Upper lobe of left lung (tissue), 6 donors: ENCODE data around the gene VMAC. TPM values are rescaled to one million over a fixed set of nuclear protein-coding genes. Genes with fewer than 3 reads are reported as not detected.
A peak's percentile ranks its signal among the peaks of the same experiment; 100 is the strongest.

Experiments
- ATAC-seq, 2 donors: fragments of 200-7000 bp; cut with Tn5 transposase; one replicate each; pipeline ENCODE4 v1.9.1; 2022; ENCODE audit warnings: mild to moderate bottlenecking in 2 of 2, moderate library complexity in 2 of 2; ENCODE audit not compliant: low FRiP score in 2 of 2
- DNase-seq, 2 donors: peaks; one replicate each; pipeline ENCODE4 v3.0.0-alpha.2; 2019 to 2020
- H3K27ac ChIP-seq, 4 donors: fragments of 200-600 bp; sonication (generic); one replicate each; pipeline ENCODE4 v1.5.1; 2016 to 2019
- H3K27me3 ChIP-seq, 4 donors: fragments of 200-600 bp; sonication (generic); one replicate each; pipeline ENCODE4 v1.5.1; 2017 to 2019
- H3K36me3 ChIP-seq, 4 donors: fragments of 200-600 bp; sonication (generic); one replicate each; pipeline ENCODE4 v1.5.1; 2016 to 2019
- H3K4me1 ChIP-seq, 4 donors: fragments of 200-600 bp; sonication (generic); one replicate each; pipeline ENCODE4 v1.5.1; 2018 to 2019
- H3K4me3 ChIP-seq, 4 donors: fragments of 200-600 bp; sonication (generic); one replicate each; pipeline ENCODE4 v1.5.1; 2017 to 2019; ENCODE audit warnings: mild to moderate bottlenecking in 2 of 4, moderate library complexity in 1 of 4
- H3K9me3 ChIP-seq, 4 donors: fragments of 200-600 bp; sonication (generic); one replicate each; pipeline ENCODE4 v1.5.1; 2018 to 2019
- CTCF ChIP-seq, 6 experiments: fragments of 450-650 bp in 4 of 6; fragments of 200-600 bp in 2 of 6; sonication (generic) in 2 of 6; IDR thresholded peaks; one replicate each; pipeline ENCODE4 v1.5.1; 2016 to 2019; ENCODE audit warnings: antibody characterized with exemption in 6 of 6
- EP300 ChIP-seq, 4 donors: sonication (generic); formaldehyde crosslinking; IDR thresholded peaks; one replicate each; pipeline ENCODE4 v1.5.1; 2017; ENCODE audit warnings: antibody characterized with exemption in 4 of 4, control low read depth in 2 of 4
- POLR2A ChIP-seq, 4 donors: fragments of 450-650 bp; IDR thresholded peaks; one replicate each; pipeline ENCODE4 v1.5.1; 2016 to 2017; ENCODE audit warnings: antibody characterized with exemption in 4 of 4, mild to moderate bottlenecking in 2 of 4
- POLR2AphosphoS5 ChIP-seq, 2 donors: sonication (generic); formaldehyde crosslinking; IDR thresholded peaks; one replicate each; pipeline ENCODE4 v1.5.1; 2017; ENCODE audit warnings: antibody characterized with exemption in 2 of 2
- WGBS, 2 donors: methylation state at CpG; one replicate each; pipeline ENCODE4 v1.1.5; 2017 to 2018; 5-methylcytosine and 5-hydroxymethylcytosine counted together
- total RNA-seq, 6 donors: library from RNA; depleted of rRNA in 4 of 6; stranded (reverse); fragments of >200 nt in 4 of 6; gene quantifications; one replicate each; pipeline versions ENCODE4 v1.1.0 to v1.2.1, GENCODE V29; 2016 to 2021
- donor health status: DM: no; HTN: no; CAD: no; lungs with moderate emphysema.
- donor health status: DM: no; HTN: yes; CAD: no; lungs with severe emphysema.

The VMAC gene
- total RNA-seq, 6 donors from 2014 or later: 4.1 to 38.8 (median 9.3) TPM

- no peak for TF ChIP-seq POLR2AphosphoS5 (IDR thresholded peaks at IDR 0.05)
- peaks cover 6 to 24% (median 20%) of the 10 kb centered on the region in 4 donors for H3K4me1 ChIP-seq
- ATAC-seq: no peak
These were observed 6.7 kb downstream of the VMAC start for GRCh38 chr19:5911366-5911765.

DNA sequence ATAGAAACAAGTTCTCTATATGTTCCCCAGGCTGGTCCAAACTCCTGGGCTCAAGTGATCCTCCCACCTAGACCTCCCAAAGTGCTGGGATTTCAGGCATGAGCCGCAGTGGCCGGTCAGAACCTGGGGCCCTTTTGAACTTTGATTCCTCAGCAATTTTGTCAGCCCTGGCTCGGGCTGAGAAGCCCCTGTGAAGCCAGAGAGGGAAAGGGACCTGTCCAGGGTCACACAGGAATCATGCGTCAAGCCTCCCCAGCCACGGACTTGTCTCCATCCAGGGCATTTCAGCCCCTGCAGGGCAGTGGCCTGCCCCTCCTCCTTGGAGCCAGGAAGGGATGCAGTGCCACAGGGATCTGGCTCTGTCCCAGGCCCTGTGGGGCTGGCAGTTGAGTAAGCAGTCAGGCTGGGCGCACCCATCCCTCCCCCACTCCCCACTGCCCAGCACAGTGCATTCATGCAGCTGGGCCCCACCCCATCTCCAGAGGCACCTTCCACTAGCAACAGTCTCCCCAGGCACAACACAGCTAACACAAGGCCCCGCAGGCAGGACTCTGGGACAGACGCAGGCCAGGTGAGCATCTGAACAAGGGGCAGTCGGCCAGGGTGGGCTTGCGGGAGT lies 9.2 kb downstream of the VMAC start, which contains the start of gene CAPS:
TSS of gene CAPS (plus strand) at position 516 of the 619 bp plus-strand sequence. CDS start 153 bp downstream, outside the sequence.
- no peaks in the 10 kb centered on the region for H3K27me3 ChIP-seq
- peaks cover 6 to 22% (median 20%) of the 10 kb centered on the region in 4 donors for H3K4me1 ChIP-seq
- 70% methylated on average over 10 of the region's 10 CpGs; no CpG with 5 or more reads in 1 of the 2 donors for WGBS, 2 donors
- ATAC-seq: peak; percentile 65 to 84
- H3K27ac ChIP-seq: peak within 1 kb of the TSS; percentile 23 to 63 (median 53)
- H3K4me3 ChIP-seq: peak within 1 kb of the TSS in 3 of 4 donors; percentile 11 to 17 (median 11)
- H3K9me3 ChIP-seq: no peaks in the 10 kb centered on the region
- TF ChIP-seq CTCF (IDR thresholded peaks at IDR 0.05) (no peak), POLR2AphosphoS5 (IDR thresholded peaks at IDR 0.05) (peak; percentile 17 to 29), POLR2A (IDR thresholded peaks at IDR 0.05) (peak in 1 of 4 donors; percentile 42), EP300 (IDR thresholded peaks at IDR 0.05) (no peak)
- peak; percentile 56 to 89 for DNase-seq
- H3K36me3 ChIP-seq: peaks cover 4 to 69% (median 47%) of the 10 kb centered on the region in 4 donors

More at GRCh38 chr19:5911366-5911765, 6.7 kb downstream of the VMAC start:
- Histone ChIP-seq H3K27me3 (no peaks in the 10 kb centered on the region), H3K4me3 (no peak overlapping the region), H3K27ac (no peak overlapping the region), H3K9me3 (no peaks in the 10 kb centered on the region), H3K36me3 (peaks cover 4 to 47% (median 24%) of the 10 kb centered on the region in 4 donors)
- WGBS, 2 donors: 79 to 85% methylated on average over 1 of the region's 1 CpG
- DNase-seq: no peak

DNA sequence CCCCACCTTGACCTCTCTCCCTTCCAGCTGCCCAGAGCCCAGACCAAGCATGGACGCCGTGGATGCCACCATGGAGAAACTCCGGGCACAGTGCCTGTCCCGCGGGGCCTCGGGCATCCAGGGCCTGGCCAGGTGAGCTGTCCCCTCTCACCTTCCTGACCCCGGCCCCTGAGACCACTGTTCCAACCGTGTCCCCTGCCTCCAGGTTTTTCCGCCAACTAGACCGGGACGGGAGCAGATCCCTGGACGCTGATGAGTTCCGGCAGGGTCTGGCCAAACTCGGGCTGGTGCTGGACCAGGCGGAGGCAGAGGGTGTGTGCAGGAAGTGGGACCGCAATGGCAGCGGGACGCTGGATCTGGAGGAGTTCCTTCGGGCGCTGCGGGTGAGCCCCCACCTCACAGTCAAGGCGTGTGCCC lies 9.7 kb downstream of the VMAC start:
- H3K36me3 ChIP-seq: peaks cover 0 to 69% (median 50%) of the 10 kb centered on the region in 4 donors
- DNase-seq: peak in 1 of 2 donors; percentile 69
- WGBS, 2 donors: 80 to 90% methylated on average over 2 to 16 of the region's 22 CpGs
- H3K27me3 ChIP-seq: no peaks in the 10 kb centered on the region
- no peaks in the 10 kb centered on the region for H3K9me3 ChIP-seq
- peak in 1 of 2 donors; percentile 36 for ATAC-seq
- no peak for TF ChIP-seq EP300 (IDR thresholded peaks at IDR 0.05)
- H3K27ac ChIP-seq: peak overlapping the region; percentile 23 to 63 (median 53)
- peak overlapping the region in 2 of 4 donors; percentile 11 to 17 for H3K4me3 ChIP-seq
- peaks cover 6 to 22% (median 20%) of the 10 kb centered on the region in 4 donors for H3K4me1 ChIP-seq

DNA sequence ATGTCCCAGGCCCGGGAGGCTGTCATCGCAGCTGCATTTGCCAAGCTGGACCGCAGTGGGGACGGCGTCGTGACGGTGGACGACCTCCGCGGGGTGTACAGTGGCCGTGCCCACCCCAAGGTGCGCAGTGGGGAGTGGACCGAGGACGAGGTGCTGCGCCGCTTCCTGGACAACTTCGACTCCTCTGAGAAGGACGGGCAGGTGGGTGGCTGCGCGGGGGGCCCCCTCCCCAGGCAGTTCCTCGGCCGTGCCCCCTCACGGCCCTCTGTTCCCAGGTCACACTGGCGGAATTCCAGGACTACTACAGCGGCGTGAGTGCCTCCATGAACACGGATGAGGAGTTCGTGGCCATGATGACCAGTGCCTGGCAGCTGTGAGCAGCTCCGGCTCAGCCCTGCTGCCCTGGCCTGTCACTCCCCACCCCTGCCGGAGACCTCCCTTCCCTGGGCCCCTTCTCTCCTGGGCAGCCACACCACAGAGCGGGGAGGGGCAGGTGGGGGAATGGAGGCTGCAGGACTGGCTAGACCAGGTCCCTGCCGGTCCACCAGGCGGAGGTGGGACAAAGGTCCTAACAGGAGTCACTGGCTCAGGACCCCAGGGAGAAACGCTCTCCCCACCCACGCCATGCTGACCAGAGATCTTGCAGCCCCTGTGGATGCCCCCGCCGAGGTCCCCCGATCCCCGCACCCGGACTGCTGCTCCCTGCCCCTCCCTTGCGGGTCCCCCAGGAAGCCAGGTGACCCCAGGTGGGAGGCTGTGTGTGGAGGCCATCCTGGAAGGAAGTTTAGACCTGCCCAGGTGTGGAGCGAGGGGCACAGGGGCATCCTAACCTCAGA lies 10.5 kb downstream of the VMAC start:
- peak; percentile 55 to 77 for DNase-seq
- Histone ChIP-seq H3K4me3 (peak overlapping the region in 3 of 4 donors; percentile 11 to 17 (median 11)), H3K27ac (peak overlapping the region in 3 of 4 donors; percentile 23 to 63 (median 62))

DNA sequence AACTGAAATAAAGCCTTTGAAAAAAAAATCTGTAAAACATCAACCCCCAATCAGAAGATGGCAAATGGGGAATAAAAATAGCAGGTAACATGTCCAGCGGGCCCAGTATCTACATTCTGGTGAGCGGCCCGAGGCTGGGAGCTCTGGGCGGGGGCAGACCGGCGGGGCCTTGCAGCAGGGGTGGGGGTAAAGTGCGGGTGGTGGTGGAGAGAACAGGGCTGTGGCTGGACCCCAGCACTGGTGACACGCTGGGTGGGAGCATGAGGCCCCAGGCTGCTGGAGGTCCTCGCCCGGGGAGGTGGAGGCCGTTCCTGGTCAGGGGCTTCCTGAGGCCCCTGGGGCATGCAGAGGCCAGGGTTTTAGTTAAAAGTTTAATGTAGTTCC lies 11.1 kb downstream of the VMAC start:
- Histone ChIP-seq H3K4me3 (peak overlapping the region in 1 of 4 donors; percentile 11), H3K36me3 (peaks cover 0 to 69% (median 54%) of the 10 kb centered on the region in 4 donors), H3K27me3 (no peaks in the 10 kb centered on the region), H3K4me1 (peaks cover 6 to 22% (median 20%) of the 10 kb centered on the region in 4 donors), H3K27ac (no peak overlapping the region), H3K9me3 (no peaks in the 10 kb centered on the region)
- TF ChIP-seq POLR2AphosphoS5 (IDR thresholded peaks at IDR 0.05): no peak
- no peak for TF ChIP-seq EP300 (IDR thresholded peaks at IDR 0.05)
- no peak for TF ChIP-seq POLR2A (IDR thresholded peaks at IDR 0.05)
- no peak for TF ChIP-seq CTCF (IDR thresholded peaks at IDR 0.05)
- DNase-seq (no peak), ATAC-seq (no peak)
- WGBS, 2 donors: 85 to 88% methylated on average over 11 of the region's 11 CpGs

More for the DNA sequence above, 10.5 kb downstream of the VMAC start:
- WGBS, 2 donors: 70 to 82% methylated on average over 13 to 32 of the region's 42 CpGs
- Histone ChIP-seq H3K36me3 (peaks cover 0 to 69% (median 49%) of the 10 kb centered on the region in 4 donors), H3K27me3 (no peaks in the 10 kb centered on the region), H3K9me3 (no peaks in the 10 kb centered on the region), H3K4me1 (peaks cover 6 to 22% (median 20%) of the 10 kb centered on the region in 4 donors)
- TF ChIP-seq CTCF (IDR thresholded peaks at IDR 0.05) (no peak), POLR2AphosphoS5 (IDR thresholded peaks at IDR 0.05) (no peak), EP300 (IDR thresholded peaks at IDR 0.05) (no peak), POLR2A (IDR thresholded peaks at IDR 0.05) (no peak)
- peak; percentile 3 to 69 for ATAC-seq
